Fibroblast of peridontal ligament (primary cell): Measurements from ENCODE around the gene GOLPH3.
"Not testable (repeated sequence)": the region's sequence is repeated elsewhere in the genome, so short reads cannot be mapped to it uniquely, and the experiment has no call there.

Experiments
- DNase-seq: peaks from one replicate; pipeline ENCODE4 v3.0.0-alpha.2; 2010; ENCODE audit errors: extremely low read depth

Gene GOLPH3

DNA sequence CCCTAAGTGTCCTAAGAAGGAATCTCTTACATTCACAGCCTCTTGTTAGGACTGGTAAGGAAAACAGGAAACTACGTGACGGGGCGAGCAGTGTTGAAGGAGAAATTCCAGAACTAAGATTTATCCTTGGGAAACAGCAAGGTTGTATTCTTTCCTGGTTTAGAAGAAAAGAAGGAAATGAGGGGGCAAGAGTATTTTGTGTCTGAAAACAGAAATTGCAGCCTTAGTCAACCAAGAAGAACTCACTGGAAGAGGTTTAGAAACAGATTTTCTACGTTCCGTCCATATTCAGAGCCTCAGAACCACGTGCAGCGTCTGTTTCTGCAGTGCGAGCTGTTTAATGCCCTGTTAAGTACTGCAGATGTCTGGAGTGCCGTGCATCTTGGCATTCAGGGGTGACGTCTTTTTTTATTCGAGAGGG, 75.2 kb downstream of the GOLPH3 start:
- no peak for DNase-seq

DNA sequence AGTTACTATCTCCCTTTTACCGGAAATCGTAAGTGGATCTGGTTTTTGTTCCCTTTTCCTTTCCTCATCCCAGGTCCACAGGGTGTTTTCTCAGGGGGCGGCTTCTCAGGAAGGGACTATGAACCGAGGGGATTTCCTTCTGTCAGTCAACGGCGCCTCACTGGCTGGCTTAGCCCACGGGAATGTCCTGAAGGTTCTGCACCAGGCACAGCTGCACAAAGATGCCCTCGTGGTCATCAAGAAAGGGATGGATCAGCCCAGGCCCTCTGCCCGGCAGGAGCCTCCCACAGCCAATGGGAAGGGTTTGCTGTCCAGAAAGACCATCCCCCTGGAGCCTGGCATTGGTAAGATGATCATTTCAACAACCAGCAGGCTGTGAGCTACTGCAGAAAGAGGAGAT, 75.8 kb downstream of the GOLPH3 start:
- DNase-seq: no peak

DNA sequence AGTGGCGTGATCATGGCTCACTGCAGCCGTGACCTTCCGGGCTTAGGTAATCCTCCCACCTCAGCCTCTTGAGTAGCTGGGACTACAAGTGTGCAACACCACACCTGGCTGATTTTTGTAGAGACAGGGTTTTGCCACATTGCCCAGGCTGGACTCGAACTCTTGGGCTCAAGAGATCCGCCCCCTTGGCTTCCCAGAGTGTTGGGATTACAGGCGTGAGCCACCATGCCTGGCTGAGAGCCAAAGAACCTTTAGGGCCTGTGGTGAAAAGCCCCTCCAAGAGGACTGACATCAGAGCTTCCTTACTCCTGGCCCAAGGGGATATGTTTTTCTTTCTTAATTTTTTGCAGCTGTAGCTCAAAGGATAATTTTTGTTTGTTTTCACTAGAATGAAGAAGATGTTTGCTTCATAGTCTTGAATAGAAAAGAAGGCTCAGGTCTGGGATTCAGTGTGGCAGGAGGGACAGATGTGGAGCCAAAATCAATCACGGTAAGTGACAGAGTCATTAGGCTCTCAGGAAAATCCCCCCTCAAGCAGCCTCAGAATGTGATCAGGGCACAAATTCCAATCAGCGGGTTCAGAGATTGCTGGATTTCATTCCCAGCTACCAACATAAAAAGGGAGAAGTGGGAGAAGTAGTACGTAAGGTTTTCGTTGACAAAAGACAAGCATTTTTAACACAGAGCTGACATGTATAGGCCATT, 77.1 kb downstream of the GOLPH3 start:
- peak; percentile 64 for DNase-seq

DNA sequence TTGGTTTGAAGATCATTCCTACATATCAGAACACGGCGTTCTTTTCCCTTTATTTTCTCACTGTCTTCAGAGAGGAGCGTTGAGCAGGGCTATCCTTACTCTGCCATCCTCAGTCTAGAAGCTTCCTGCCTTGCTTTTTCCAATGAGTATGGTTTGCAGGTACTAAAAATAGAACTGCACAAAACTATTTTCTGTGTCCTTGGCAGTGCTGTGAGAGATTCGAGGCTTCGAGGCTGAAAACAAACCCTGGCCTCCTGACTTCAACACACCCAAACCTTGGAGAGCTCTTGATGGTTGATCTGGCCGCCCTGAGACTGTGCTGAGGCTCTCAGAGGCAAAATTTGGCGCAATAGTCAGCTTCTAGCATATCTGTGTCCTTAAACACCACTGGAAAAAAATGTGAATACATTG, 78.9 kb downstream of the GOLPH3 start:
- DNase-seq: peak; percentile 25

DNA sequence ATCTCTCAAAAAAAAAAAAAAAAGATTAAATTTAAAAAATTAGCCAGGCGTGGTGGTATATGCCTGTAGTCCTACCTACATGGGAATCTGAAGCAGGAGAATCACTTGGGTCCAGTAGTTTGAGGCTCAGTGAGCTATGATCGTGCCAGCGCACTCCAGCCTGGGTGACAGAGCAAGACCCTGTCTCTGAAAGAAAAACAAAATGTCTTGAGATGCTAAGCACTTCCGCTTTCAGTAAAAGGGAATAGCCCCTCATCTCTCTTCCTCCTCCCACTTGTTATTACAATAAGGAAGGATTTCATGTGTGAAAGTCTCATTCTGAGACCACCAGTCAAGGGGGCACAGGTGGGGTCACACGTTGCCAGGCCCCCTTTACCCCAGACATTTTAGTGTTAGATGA, 79.4 kb downstream of the GOLPH3 start:
- DNase-seq: no peak

DNA sequence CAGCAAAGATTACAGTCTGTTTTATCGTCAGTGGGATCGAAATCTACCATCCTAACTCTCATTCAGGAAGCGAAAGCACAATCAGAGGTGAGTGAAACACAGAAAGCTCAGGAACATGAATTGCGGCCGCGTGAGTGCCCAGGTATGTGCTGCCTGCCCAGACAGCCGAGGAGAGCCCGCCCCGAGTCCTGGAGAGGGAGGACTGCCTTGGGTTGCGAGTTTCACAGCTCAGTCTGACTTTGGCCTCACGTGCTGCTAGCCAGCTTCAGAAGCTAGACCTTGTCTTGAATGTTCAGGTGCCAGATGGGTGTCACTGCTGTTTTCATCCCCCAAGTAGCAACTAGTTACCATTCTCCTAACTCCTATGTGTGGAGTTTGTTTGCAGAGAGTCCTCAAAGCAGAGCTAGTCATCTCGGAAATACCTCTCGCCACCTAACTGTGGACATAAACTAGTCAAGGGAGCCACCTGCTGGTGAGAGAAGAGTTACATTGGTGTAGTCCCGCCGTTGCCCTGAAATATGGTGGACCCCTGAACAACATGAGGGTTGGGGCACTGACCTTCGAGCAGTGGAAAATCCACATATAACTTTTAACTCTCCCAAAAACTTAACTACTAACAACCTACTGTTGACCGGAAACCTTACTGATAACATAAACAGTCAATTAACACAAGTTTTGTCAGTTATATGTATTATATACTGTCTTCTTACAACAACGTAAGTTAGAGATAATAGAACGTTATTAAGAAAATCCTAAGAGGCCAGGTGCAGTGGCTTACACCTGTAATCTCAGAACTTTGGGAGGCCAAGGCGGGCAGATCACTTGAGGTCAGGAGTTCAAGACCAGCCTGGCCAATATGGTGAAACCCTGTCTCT, 80.9 kb downstream of the GOLPH3 start:
- DNase-seq: peak; percentile 80

DNA sequence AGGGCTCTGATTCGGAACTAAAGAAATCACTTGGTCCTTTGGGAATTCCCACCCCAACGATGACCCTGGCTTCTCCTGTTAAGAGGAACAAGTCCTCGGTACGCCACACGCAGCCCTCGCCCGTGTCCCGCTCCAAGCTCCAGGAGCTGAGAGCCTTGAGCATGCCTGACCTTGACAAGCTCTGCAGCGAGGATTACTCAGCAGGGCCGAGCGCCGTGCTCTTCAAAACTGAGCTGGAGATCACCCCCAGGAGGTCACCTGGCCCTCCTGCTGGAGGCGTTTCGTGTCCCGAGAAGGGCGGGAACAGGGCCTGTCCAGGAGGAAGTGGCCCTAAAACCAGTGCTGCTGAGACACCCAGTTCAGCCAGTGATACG, 83.4 kb downstream of the GOLPH3 start:
- no peak for DNase-seq

DNA sequence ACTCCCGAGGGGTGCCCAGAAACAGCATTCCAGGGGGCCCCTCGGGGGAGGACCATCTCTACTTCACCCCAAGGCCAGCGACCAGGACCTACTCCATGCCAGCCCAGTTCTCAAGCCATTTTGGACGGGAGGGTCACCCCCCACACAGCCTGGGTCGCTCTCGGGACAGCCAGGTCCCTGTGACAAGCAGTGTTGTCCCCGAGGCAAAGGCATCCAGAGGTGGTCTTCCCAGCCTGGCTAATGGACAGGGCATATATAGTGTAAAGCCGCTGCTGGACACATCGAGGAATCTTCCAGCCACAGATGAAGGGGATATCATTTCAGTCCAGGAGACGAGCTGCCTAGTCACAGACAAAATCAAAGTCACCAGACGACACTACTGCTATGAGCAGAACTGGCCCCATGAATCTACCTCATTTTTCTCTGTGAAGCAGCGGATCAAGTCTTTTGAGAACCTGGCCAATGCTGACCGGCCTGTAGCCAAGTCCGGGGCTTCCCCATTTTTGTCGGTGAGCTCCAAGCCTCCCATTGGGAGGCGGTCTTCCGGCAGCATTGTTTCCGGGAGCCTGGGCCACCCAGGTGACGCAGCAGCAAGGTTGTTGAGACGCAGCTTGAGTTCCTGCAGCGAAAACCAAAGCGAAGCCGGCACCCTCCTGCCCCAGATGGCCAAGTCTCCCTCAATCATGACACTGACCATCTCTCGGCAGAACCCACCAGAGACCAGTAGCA, 83.9 kb downstream of the GOLPH3 start:
- DNase-seq: no peak

DNA sequence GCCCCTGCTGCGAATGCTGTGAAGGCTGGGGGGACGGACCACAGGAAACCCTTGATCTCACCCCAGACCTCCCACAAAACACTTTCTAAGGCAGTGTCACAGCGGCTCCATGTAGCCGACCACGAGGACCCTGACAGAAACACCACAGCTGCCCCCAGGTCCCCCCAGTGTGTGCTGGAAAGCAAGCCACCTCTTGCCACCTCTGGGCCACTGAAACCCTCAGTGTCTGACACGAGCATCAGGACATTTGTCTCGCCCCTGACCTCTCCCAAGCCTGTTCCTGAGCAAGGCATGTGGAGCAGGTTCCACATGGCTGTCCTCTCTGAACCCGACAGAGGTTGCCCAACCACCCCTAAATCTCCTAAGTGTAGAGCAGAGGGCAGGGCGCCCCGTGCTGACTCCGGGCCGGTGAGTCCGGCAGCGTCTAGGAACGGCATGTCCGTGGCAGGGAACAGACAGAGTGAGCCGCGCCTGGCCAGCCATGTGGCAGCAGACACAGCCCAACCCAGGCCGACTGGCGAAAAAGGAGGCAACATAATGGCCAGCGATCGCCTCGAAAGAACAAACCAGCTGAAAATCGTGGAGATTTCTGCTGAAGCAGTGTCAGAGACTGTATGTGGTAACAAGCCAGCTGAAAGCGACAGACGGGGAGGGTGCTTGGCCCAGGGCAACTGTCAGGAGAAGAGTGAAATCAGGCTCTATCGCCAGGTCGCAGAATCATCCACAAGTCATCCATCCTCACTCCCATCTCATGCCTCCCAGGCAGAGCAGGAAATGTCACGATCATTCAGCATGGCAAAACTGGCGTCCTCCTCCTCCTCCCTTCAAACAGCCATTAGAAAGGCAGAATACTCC, 84.7 kb downstream of the GOLPH3 start:
- DNase-seq: no peak

DNA sequence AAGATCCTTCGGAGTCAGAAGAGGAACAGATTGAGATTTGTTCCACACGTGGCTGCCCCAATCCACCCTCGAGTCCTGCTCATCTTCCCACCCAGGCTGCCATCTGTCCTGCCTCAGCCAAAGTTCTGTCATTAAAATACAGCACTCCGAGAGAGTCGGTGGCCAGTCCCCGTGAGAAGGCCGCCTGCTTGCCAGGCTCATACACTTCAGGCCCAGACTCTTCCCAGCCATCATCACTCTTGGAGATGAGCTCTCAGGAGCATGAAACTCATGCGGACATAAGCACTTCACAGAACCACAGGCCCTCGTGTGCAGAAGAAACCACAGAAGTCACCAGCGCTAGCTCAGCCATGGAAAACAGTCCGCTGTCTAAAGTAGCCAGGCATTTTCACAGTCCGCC, 85.9 kb downstream of the GOLPH3 start:
- no peak for DNase-seq

DNA sequence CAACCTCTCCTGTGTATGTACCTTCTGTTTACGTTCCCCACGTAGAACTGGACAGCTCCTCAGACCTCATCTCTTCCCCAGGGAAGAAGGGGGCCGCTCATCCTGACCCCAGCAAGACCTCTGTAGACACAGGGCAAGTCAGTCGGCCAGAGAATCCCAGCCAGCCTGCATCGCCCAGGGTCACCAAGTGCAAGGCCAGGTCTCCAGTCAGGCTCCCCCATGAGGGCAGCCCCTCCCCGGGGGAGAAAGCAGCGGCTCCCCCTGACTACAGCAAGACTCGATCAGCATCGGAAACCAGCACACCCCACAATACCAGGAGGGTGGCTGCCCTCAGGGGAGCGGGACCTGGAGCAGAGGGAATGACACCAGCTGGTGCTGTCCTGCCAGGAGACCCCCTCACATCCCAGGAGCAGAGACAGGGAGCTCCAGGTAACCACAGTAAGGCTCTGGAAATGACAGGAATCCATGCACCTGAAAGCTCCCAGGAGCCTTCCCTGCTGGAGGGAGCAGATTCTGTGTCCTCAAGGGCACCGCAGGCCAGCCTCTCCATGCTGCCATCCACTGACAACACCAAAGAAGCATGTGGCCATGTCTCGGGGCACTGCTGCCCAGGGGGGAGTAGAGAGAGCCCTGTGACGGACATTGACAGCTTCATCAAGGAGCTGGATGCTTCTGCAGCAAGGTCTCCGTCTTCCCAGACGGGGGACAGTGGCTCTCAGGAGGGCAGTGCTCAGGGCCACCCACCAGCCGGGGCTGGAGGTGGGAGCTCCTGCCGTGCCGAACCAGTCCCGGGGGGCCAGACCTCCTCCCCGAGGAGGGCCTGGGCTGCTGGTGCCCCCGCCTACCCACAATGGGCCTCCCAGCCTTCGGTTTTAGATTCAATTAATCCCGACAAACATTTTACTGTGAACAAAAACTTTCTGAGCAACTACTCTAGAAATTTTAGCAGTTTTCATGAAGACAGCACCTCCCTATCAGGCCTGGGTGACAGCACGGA, 86.7 kb downstream of the GOLPH3 start:
- DNase-seq: no peak

DNA sequence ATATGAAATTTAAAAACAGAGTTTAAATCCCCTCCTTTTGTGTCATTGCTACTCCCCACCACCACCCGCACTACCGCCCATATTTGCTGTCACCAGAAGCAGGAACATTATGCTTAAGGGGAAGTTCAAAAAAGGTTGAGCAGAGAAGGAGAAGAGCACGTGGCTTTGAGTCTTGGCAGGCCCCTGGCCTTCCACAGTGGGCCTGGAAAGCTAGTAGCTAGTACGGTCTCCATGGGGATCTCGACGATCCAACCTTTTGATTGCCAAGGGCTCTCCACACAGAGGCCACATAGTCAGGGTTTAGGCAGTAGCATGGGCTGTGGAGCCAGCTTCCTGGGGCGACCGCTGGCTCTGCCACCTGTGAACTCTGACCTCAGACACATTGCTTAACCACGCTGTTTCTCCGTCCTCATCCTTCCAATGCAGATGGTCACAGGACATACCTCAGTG, 90.1 kb downstream of the GOLPH3 start:
- no peak for DNase-seq

DNA sequence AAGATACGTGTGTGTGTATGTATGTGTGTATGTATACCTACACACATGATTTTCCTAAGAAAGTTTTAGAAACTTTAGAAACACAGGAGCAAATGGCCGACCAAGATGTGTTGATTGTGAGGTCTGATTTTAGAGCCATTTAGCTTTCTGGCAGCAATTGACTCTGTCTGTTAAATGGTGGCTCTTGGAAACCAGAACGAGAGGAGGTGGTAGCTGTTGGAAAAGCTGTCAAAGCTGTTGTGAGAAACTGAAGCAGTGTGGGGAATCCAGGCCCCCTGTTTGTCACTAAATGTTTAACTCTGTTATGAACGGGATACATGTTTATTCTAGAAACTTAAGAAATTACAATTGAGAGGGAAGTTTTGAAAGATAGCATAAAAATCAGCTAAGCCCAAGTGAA, 91.4 kb downstream of the GOLPH3 start:
- no peak for DNase-seq

DNA sequence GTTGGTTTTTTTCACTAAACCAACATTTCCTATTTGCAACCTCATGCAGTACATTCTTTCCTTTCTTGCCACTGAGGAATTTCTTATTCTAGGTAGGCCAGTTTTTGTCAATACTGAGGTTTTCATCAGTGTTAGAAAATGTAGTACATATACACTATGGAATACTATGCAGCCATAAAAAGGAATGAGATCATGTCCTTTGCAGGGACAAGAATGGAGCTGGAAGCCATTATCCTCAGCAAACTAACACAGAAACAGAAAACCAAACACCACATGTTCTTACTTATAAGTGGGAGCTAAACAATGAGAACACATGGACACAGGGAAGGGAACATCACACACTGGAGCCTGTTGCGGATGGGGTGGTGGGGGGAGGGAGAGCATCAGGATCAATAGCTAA, 93.6 kb downstream of the GOLPH3 start:
- not testable (repeated sequence) for DNase-seq

DNA sequence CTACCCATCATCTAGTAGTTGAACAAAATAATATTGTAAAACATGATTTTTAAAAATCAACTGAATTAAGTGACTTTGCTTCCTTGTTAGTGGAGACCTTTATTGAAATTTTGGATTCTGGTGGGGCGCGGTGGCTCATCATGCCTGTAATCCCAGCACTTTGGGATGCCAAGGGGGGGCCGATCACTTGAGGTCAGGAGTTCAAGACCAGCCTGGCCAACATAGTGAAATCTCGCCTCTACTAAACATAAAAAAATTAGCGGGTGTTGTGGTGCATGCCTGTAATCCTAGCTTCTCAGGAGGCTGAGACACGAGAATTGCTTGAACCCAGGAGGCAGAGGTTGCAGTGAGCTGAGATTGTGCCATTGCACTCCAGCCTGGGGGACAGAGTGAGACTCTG, 95.3 kb downstream of the GOLPH3 start:
- DNase-seq: not testable (repeated sequence)

DNA sequence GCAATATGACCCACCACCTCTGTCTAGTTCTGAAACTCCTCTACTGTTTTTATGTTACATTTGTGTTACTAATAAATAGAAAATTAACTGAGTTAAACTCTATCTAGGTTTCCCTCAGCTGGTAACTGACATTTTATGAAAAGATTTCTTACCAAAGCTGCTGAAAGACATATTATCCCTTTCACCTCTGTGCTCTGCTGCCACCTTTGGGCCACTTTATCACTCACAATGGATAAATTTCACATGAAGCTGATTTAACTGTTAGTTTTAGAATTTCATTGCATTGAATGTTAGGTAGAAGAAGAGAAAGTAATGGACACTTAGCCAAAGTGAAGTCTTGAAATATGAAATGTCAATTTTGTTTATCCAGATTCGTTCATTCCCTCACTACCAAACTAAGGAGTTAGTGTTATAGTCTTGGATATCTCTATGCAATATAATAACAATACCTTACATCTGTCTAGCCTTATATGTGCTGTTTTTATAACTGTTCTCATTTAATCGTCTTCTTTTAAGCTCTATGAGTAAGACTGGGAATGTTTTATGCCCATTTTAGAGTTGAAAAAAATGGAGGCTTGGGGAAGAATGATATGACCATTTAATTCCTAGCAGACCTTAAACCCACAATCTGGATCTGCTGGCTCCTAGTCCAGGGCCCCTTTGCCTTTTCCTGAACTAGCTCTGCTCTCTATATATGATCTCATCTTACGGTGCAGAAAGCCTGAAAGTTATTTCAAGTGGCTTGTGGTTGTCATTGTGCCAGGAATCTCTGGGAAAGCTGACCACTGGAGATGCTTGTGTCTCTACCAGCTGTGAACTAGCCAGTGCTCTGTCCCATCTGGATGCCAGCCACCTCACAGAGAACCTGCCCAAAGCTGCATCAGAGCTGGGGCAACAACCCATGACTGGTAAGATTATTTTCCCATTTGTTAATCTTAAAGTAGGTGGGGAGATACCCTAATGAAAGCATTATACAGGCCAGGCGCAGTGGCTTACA, 97.1 kb downstream of the GOLPH3 start:
- DNase-seq: peak; percentile 92
